Aorta (tissue), 5 donors: ENCODE results near the gene EXTL2. TPM values are rescaled to one million over a fixed set of nuclear protein-coding genes. Genes with fewer than 3 reads are reported as not detected.

Experiments used
- ATAC-seq: fragments of 200-7000 bp; cut with Tn5 transposase; one replicate; pipeline ENCODE4 v1.9.1; 2022; ENCODE audit warnings: moderate library complexity; ENCODE audit not compliant: low FRiP score
- DNase-seq, 2 donors: peaks; one replicate each; pipeline ENCODE4 v3.0.0-alpha.2; 2020
- H3K27ac ChIP-seq, 2 donors: one replicate each; pipeline ENCODE4 v1.5.1; 2013; ENCODE audit warnings: low read length in 2 of 2, mild to moderate bottlenecking in 2 of 2, moderate library complexity in 2 of 2, control low read depth in 1 of 2, inconsistent platforms in 1 of 2, low read depth in 1 of 2
- H3K27me3 ChIP-seq, 2 donors: one replicate each; pipeline ENCODE4 v1.6.1; 2013; ENCODE audit warnings: control low read depth in 1 of 2, low read length in 1 of 2, mild to moderate bottlenecking in 1 of 2, moderate library complexity in 1 of 2; ENCODE audit not compliant: insufficient read depth in 2 of 2, control insufficient read depth in 1 of 2
- H3K36me3 ChIP-seq, 2 donors: one replicate each; pipeline ENCODE4 v1.6.1; 2013; ENCODE audit warnings: control low read depth in 1 of 2, low read length in 1 of 2, mild to moderate bottlenecking in 1 of 2; ENCODE audit not compliant: insufficient read depth in 2 of 2, control insufficient read depth in 1 of 2
- H3K4me1 ChIP-seq, 2 donors: one replicate each; pipeline ENCODE4 v1.6.1; 2013; ENCODE audit warnings: low read length in 2 of 2, control low read depth in 1 of 2, mild to moderate bottlenecking in 1 of 2, moderate library complexity in 1 of 2; ENCODE audit not compliant: insufficient read depth in 2 of 2, control insufficient read depth in 1 of 2
- H3K4me3 ChIP-seq, 2 donors: one replicate each; pipeline ENCODE4 v1.5.1; 2013; ENCODE audit warnings: low read length in 2 of 2, control low read depth in 1 of 2, mild to moderate bottlenecking in 1 of 2
- H3K9me3 ChIP-seq: one replicate; pipeline ENCODE4 v1.6.1; 2013; ENCODE audit warnings: mild to moderate bottlenecking, low read length; ENCODE audit not compliant: control insufficient read depth
- WGBS, 2 donors: extraction: QIAGEN DNeasy Blood & Tissue Kit; methylation state at CpG; one replicate each; pipeline ENCODE4 v1.1.7; 2013; 5-methylcytosine and 5-hydroxymethylcytosine counted together
- intact Hi-C, 2 donors: fragments of 100-400 bp; cut with DNase I; formaldehyde crosslinking; loops; one replicate each; pipeline versions ENCODE4 v1.14.2 to v1.15.0; 2022
- polyA plus RNA-seq, 2 donors: library from polyadenylated mRNA; stranded (reverse); fragments of 200-250 nt; gene quantifications; one replicate each; pipeline ENCODE4 v1.2.3, GENCODE V29; 2013
- total RNA-seq, 2 donors: library from RNA; stranded (reverse); fragmentation: NEBNext Ultra II Directional; extraction: Animal tissue kit (Norgen Biotek cat#: 25700); gene quantifications; one replicate each; pipeline ENCODE4 v1.2.1, GENCODE V29; 2021
- donor health status: healthy with polysubstance abuse.
- donor health status: Bipolar disorder and iron deficiency.
- donor health status: DM: no; HTN: no; CAD: no.
- donor health status: DM: no; HTN: no; CAD: no.
- donor health status: DM: yes; HTN: yes; CAD: no.

Gene EXTL2
- total and polyA plus RNA-seq, 4 donors, result 14.3 to 19.0 (median 17.4) TPM

DNA sequence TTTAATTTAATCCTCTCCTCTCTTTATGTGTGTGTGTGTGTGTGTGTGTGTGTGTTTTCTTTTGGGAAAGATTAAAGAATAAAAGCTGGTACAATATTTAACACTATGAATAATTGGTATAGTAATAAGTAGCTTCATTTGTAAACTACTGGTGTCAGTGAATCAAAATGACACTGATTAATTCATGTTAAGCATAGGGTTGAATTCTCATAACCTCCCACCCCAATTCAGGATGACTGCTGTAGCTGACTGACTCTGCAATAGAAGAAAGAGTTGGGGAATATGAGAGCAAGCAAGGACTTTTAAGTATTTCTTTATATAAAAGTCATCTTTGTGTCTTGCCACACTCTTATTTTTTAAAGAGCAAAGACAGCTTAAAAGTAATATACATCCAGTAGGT is 14.4 kb upstream of the EXTL2 start:
- Histone ChIP-seq H3K27me3 (no peaks in the 10 kb centered on the region), H3K4me1 (no peaks in the 10 kb centered on the region), H3K4me3 (no peak overlapping the region), H3K9me3 (no peaks in the 10 kb centered on the region), H3K27ac (no peak overlapping the region), H3K36me3 (peaks cover 2 to 3% of the 10 kb centered on the region in 2 donors)
- intact Hi-C loops, result no loop called here
- no peak for DNase-seq
- ATAC-seq, result no peak

GRCh38 chr1:100907887-100908286 is 13.2 kb upstream of the EXTL2 start:
- no peaks in the 10 kb centered on the region for H3K27me3 ChIP-seq
- no peak for DNase-seq
- WGBS, 2 donors, result 91 to 100% methylated on average over 1 of the region's 1 CpG
- H3K4me3 ChIP-seq, result no peak overlapping the region
- no peaks in the 10 kb centered on the region for H3K9me3 ChIP-seq
- peaks cover 0 to 3% of the 10 kb centered on the region in 2 donors for H3K36me3 ChIP-seq
- no peak overlapping the region for H3K27ac ChIP-seq
- no peak for ATAC-seq
- no peaks in the 10 kb centered on the region for H3K4me1 ChIP-seq
- intact Hi-C loops, result no loop called here

DNA sequence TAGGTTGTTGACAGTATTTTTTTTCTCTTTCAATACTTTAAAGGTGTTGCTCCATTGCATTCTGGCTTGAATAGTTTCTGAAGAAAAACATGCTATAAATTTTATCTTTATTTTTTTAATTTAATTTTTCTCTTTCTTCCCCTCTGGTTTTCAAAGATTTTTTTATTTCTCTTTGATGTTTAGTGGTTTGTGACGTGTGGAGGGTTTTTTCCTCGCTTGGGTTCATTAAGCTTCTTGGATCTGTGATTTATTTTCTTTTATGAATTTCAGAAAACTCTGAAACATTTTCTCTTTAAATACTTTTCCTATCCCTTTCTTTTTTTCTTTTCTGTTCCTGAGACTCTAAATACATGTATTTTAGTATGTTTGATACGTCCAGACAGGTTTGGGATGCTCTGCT is 10.5 kb upstream of the EXTL2 start:
- WGBS, 2 donors, result 94 to 97% methylated on average over 3 of the region's 3 CpGs

DNA sequence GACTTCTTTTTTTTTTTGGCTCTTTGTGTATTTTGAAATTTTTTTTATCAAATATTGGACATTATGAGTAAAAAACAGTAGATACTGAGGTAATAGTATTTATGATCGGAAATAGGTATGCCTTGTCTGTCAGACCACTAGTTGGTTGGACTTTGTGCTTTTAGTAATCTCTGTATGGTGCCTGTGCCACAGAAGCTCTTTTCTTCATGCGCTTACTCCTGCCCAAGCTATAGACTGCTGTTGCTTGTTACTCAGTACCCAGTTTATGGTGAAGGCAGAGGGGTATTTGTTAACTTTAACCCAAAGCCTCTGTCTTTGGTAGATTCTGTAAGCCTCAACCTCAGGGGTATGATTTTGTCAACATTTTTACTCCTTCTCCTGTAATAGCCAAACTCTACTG is 9.9 kb upstream of the EXTL2 start:
- no peak for ATAC-seq
- DNase-seq, result no peak
- intact Hi-C loops, result no loop called here
- H3K36me3 ChIP-seq, result peaks cover 0 to 3% of the 10 kb centered on the region in 2 donors
- H3K9me3 ChIP-seq, result no peaks in the 10 kb centered on the region
- no peaks in the 10 kb centered on the region for H3K27me3 ChIP-seq
- H3K4me1 ChIP-seq, result no peaks in the 10 kb centered on the region
- 98 to 100% methylated on average over 2 of the region's 2 CpGs for WGBS, 2 donors
- no peak overlapping the region for H3K27ac ChIP-seq
- H3K4me3 ChIP-seq, result no peak overlapping the region

More for the DNA sequence above, 10.5 kb upstream of the EXTL2 start:
- H3K9me3 ChIP-seq, result no peaks in the 10 kb centered on the region
- H3K27ac ChIP-seq, result no peak overlapping the region
- intact Hi-C loops, result no loop called here
- no peak for DNase-seq
- peaks cover 0 to 3% of the 10 kb centered on the region in 2 donors for H3K36me3 ChIP-seq
- no peaks in the 10 kb centered on the region for H3K4me1 ChIP-seq
- no peak for ATAC-seq
- H3K4me3 ChIP-seq, result no peak overlapping the region
- no peaks in the 10 kb centered on the region for H3K27me3 ChIP-seq

DNA sequence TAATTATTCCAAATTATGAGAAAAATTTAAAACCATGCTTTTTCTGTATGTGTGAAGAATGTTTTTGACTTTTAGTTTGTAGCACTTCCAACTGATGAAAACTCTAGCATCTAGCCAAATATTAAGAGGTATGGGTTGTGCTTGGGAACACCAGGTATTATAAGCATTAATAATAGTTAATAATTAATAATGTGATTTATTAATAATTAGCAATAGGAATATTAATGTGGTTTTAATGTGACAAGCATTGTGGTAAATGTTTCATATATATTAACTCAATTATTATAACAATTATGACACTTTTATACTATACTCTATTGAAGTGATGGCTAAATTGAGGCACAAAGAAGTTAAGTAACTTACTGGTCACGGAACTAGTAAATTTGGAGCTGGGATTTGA is 9.1 kb upstream of the EXTL2 start:
- DNase-seq, result no peak
- no peak for ATAC-seq
- intact Hi-C loops, result no loop called here
- 98 to 100% methylated on average over 1 of the region's 1 CpG for WGBS, 2 donors
- Histone ChIP-seq H3K4me3 (no peak overlapping the region), H3K4me1 (no peaks in the 10 kb centered on the region), H3K9me3 (no peaks in the 10 kb centered on the region), H3K36me3 (peaks cover 0 to 3% of the 10 kb centered on the region in 2 donors), H3K27ac (no peak overlapping the region), H3K27me3 (no peaks in the 10 kb centered on the region)

- intact Hi-C loops, result no loop called here
- Histone ChIP-seq H3K27me3 (no peaks in the 10 kb centered on the region), H3K9me3 (no peaks in the 10 kb centered on the region), H3K4me3 (no peak overlapping the region), H3K4me1 (no peaks in the 10 kb centered on the region), H3K27ac (no peak overlapping the region), H3K36me3 (no peaks in the 10 kb centered on the region)
- ATAC-seq (no peak), DNase-seq (no peak)
- 93 to 99% methylated on average over 1 of the region's 1 CpG for WGBS, 2 donors
Measured at GRCh38 chr1:100902365-100902764, 7.7 kb upstream of the EXTL2 start.

DNA sequence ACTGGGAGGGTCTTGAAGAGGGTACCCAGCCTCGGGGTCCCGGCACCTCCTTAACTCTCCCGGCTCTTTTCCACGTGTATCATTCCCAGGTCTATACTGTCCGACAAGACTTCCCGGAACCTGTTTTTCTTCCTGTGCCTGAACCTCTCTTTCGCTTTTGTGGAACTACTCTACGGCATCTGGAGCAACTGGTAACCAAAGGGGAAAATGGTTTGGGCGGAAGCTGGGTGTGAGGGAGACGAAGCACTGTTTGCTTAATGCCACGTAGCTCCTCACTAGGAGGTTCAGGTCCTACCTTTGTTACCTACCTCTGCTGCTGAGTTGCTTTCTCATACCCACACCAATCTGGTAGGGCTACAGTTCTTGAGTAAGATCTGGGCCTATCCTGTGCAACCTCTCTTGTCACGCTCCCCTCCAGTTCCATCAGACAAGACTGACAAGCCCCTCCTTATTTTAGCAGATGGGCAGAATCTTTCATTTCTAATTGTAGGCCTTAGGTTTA is 1.9 kb upstream of the EXTL2 start:
- H3K4me3 ChIP-seq, result peak overlapping the region; percentile 31 to 70
- peak overlapping the region in 1 of 2 donors; percentile 35 for H3K27ac ChIP-seq
- H3K36me3 ChIP-seq, result no peaks in the 10 kb centered on the region
- H3K27me3 ChIP-seq, result no peaks in the 10 kb centered on the region
- H3K4me1 ChIP-seq, result no peaks in the 10 kb centered on the region
- WGBS, 2 donors, result 0% methylated on average over 12 of the region's 12 CpGs
- no peaks in the 10 kb centered on the region for H3K9me3 ChIP-seq
- ATAC-seq (peak; percentile 2), DNase-seq (no peak)
- intact Hi-C loops, result loop anchor here (5.0 to 10.0 kb wide), 3 partner anchors 544 to 762 kb away; partner anchors contain the start of genes CDC14A (in 1 of the 2), DBT (in 1 of the 2), SASS6 (in 1 of the 2) and TRMT13 (in 1 of the 2)

DNA sequence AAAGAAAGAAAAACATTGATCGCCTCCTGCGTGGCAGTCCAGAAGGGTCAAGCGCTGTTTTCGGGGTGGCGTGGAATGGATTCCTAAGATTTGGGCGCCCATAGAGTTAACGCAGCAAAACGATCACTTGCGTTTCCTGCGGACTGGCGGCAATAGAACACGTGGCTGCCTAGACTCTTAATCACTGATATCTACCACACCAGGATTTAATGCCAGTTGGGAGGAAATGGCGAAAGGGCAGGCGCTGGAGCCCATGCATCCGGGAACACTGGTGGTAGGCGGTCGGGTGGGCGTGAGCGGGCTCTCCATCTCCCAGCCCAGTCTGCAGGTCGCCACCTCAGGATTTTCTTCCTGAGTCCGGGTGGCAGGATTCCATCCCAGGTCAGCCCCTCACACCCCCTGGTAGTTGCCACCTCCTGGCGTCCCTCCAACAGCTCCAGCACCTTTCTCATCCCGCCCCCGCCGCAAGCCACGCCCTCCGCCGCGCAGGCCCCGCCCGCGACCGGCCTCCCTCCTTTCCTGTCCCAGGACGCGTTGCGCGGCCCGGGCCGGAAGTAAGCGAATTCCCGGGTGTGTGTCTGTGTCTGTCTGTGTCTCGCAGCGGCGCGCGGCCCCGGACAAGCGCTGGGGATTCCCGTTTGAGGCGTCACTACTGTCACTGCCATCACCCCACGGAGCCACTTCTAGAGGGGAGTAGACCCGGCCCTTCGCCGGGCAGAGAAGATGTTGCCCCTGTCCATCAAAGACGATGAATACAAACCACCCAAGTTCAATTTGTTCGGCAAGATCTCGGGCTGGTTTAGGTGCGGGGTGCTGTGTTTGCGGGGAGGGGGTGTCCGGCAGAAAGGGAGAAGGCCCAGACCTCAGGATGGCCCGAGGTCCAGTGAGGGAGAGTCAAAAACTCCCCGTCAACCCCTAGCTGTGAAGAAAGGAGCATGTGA is 1.2 kb upstream of the EXTL2 start, which contains the start of gene SLC30A7:
Gene SLC30A7, plus strand, starts transcription at position 551 of the 941 bp plus-strand sequence. Its CDS starts 173 bp downstream, at position 724.
- intact Hi-C loops, result loop anchor here (5.0 to 10.0 kb wide), 3 partner anchors 544 to 761 kb away; partner anchors contain the start of genes CDC14A (in 1 of the 2), DBT (in 1 of the 2), SASS6 (in 1 of the 2) and TRMT13 (in 1 of the 2)
- Histone ChIP-seq H3K4me3 (peak within 1 kb of the TSS; percentile 31 to 70), H3K36me3 (no peaks in the 10 kb centered on the region), H3K4me1 (no peaks in the 10 kb centered on the region), H3K27ac (peak within 1 kb of the TSS; percentile 50 to 81), H3K27me3 (no peaks in the 10 kb centered on the region), H3K9me3 (no peaks in the 10 kb centered on the region)
- WGBS, 2 donors, result 0 to 1% methylated on average over 61 to 62 of the region's 62 CpGs
- DNase-seq, result peak; percentile 97 to 99
- ATAC-seq, result peak; percentile 97
